Mucosa of gallbladder (tissue), 1 donor: ENCODE results near the gene RXRA. TPM values are rescaled to one million over a fixed set of nuclear protein-coding genes. Genes with fewer than 3 reads are reported as not detected.

ENCODE experiments used
- DNase-seq: peaks from one replicate; pipeline ENCODE4 v3.0.0-alpha.2; 2020; ENCODE audit warnings: low spot score
- total RNA-seq: library from RNA; stranded (reverse); gene quantifications from one replicate; pipeline ENCODE4 v1.2.1, GENCODE V29; 2021
- donor health status: DM: no; HTN: no; CAD: no.

Gene RXRA
- total RNA-seq, 1 donor from 2014 or later: 106 TPM

GRCh38 chr9:134469041-134469875 lies 143.0 kb downstream of the RXRA start:
- DNase-seq: peak; percentile 69

- DNase-seq: no peak
These were observed 146.0 kb downstream of the RXRA start for GRCh38 chr9:134472256-134472655.

- DNase-seq: no peak
These were observed 147.1 kb downstream of the RXRA start for GRCh38 chr9:134473141-134474054.

GRCh38 chr9:134474055-134474370 lies 147.8 kb downstream of the RXRA start:
- no peak for DNase-seq

- DNase-seq: peak; percentile 77
These were observed 148.9 kb downstream of the RXRA start for GRCh38 chr9:134475011-134475790.

GRCh38 chr9:134476272-134476941 lies 150.2 kb downstream of the RXRA start:
- DNase-seq: no peak

- DNase-seq: no peak
These were observed 150.7 kb downstream of the RXRA start for GRCh38 chr9:134476942-134477335.

- DNase-seq: no peak
These were observed 151.2 kb downstream of the RXRA start for GRCh38 chr9:134477342-134477925.

- DNase-seq: no peak
These were observed 151.7 kb downstream of the RXRA start for GRCh38 chr9:134477927-134478326.

- DNase-seq: no peak
These were observed 155.5 kb downstream of the RXRA start for GRCh38 chr9:134481762-134482161.

- DNase-seq: no peak
These were observed 156.0 kb downstream of the RXRA start for GRCh38 chr9:134482226-134482625.

GRCh38 chr9:134483361-134484184 lies 157.3 kb downstream of the RXRA start:
- no peak for DNase-seq

GRCh38 chr9:134484479-134484878 lies 158.2 kb downstream of the RXRA start:
- no peak for DNase-seq

GRCh38 chr9:134485653-134486052 lies 159.4 kb downstream of the RXRA start:
- DNase-seq: no peak

GRCh38 chr9:134486143-134486591 lies 159.9 kb downstream of the RXRA start:
- DNase-seq: no peak

GRCh38 chr9:134486596-134486995 lies 160.3 kb downstream of the RXRA start:
- DNase-seq: no peak
